Measurements from ENCODE around the gene TDRD9. TPM values are rescaled to one million over a fixed set of nuclear protein-coding genes. Genes with fewer than 3 reads are reported as not detected.

Gene TDRD9
- total RNA-seq, 5 donors from 2014 or later (not counting 1 experiment from before 2014, with no cell fraction given) = 0.43 to 1.3 (median 0.56) TPM

- H3K9me3 Mint-ChIP-seq = peaks cover 9 to 15% (median 10%) of the 10 kb centered on the region in 3 donors
- peaks cover 0 to 5% of the 10 kb centered on the region in 2 donors for H3K27me3 Mint-ChIP-seq
- Histone ChIP-seq H3K9me3 (no peaks in the 10 kb centered on the region), H3K27ac (ENCODE audit: low read length) (no peak overlapping the region), H3K36me3 (ENCODE audit: control insufficient read depth in 2 of 2, extremely low read depth in 1 of 2, insufficient read depth in 1 of 2, low read length in 1 of 2) (no peaks in the 10 kb centered on the region), H3K27me3 (replicated peaks in 1 of 2; ENCODE audit: control insufficient read depth in 2 of 2, extremely low read depth in 1 of 2, insufficient read depth in 2 of 2, low read length in 1 of 2) (peaks cover 0 to 8% of the 10 kb centered on the region in 2 experiments), H3K4me1 (ENCODE audit: control insufficient read depth in 1 of 2, extremely low read depth in 1 of 2, insufficient read depth in 2 of 2, low read length in 2 of 2) (peaks cover 0 to 16% of the 10 kb centered on the region in 2 experiments), H3K4me3 (ENCODE audit: control insufficient read depth in 1 of 2, extremely low read depth in 1 of 2, low read length in 1 of 2) (no peak overlapping the region)
- H3K36me3 Mint-ChIP-seq = peaks cover 3% of the 10 kb centered on the region
- no peak overlapping the region for H3K27ac Mint-ChIP-seq
- ATAC-seq (replicated peaks in 1 of 4) (no peak), DNase-seq (no peak)
- POLR2A ChIA-PET = no interaction called here
- peaks cover 12 to 24% (median 12%) of the 10 kb centered on the region in 3 donors for H3K4me1 Mint-ChIP-seq
- CTCF ChIA-PET = interaction anchor here in 1 of 2 donors (0.7 to 0.9 kb wide), 2 partner anchors 150 to 489 kb away, joined by 3 to 4 read pairs; no protein-coding TSS in a partner anchor
- no peak overlapping the region for H3K4me3 Mint-ChIP-seq
- WGBS (ENCODE audit: insufficient coverage) = no CpG with 5 or more reads among the region's 6 CpGs
Measured at GRCh38 chr14:104075530-104076151, 147.4 kb downstream of the TDRD9 start.

GRCh38 chr14:104076743-104077142 lies 148.5 kb downstream of the TDRD9 start:
- WGBS (ENCODE audit: insufficient coverage) = no CpG with 5 or more reads among the region's 5 CpGs
- Histone ChIP-seq H3K4me1 (ENCODE audit: control insufficient read depth in 1 of 2, extremely low read depth in 1 of 2, insufficient read depth in 2 of 2, low read length in 2 of 2) (peaks cover 0 to 16% of the 10 kb centered on the region in 2 experiments), H3K27ac (ENCODE audit: low read length) (no peak overlapping the region), H3K36me3 (ENCODE audit: control insufficient read depth in 2 of 2, extremely low read depth in 1 of 2, insufficient read depth in 1 of 2, low read length in 1 of 2) (no peaks in the 10 kb centered on the region), H3K27me3 (replicated peaks in 1 of 2; ENCODE audit: control insufficient read depth in 2 of 2, extremely low read depth in 1 of 2, insufficient read depth in 2 of 2, low read length in 1 of 2) (peaks cover 0 to 4% of the 10 kb centered on the region in 2 experiments), H3K4me3 (ENCODE audit: control insufficient read depth in 1 of 2, extremely low read depth in 1 of 2, low read length in 1 of 2) (no peak overlapping the region), H3K9me3 (no peaks in the 10 kb centered on the region)
- peak in 1 of 4 experiments; percentile 38 for ATAC-seq (replicated peaks in 1 of 4)
- peaks cover 12 to 24% (median 12%) of the 10 kb centered on the region in 3 donors for H3K4me1 Mint-ChIP-seq
- H3K9me3 Mint-ChIP-seq = peaks cover 9 to 15% (median 10%) of the 10 kb centered on the region in 3 donors
- no peak for DNase-seq
- peak overlapping the region in 1 of 3 donors; percentile 11 for H3K4me3 Mint-ChIP-seq
- H3K36me3 Mint-ChIP-seq = peaks cover 3% of the 10 kb centered on the region
- peaks cover 0 to 5% of the 10 kb centered on the region in 2 donors for H3K27me3 Mint-ChIP-seq
- CTCF ChIA-PET = interaction anchor here in 1 of 2 donors (2.3 kb wide), 1 partner anchor 488 kb away, joined by 19 read pairs; no protein-coding TSS in a partner anchor
- peak overlapping the region; percentile 71 to 87 for H3K27ac Mint-ChIP-seq
- POLR2A ChIA-PET = no interaction called here

GRCh38 chr14:104078031-104078455 lies 149.8 kb downstream of the TDRD9 start:
- H3K4me1 Mint-ChIP-seq = peaks cover 12 to 24% (median 12%) of the 10 kb centered on the region in 3 donors
- ChIA-PET POLR2A (interaction anchor here in 1 of 2 donors (0.7 kb wide), 1 partner anchor 983 kb away, joined by 7 read pairs; no protein-coding TSS in a partner anchor), CTCF (interaction anchor here (0.6 to 2.3 kb wide), 13 partner anchors 9 to 1982 kb away, joined by 3 to 19 read pairs (median 3); no protein-coding TSS in a partner anchor)
- Histone ChIP-seq H3K9me3 (no peaks in the 10 kb centered on the region), H3K36me3 (ENCODE audit: control insufficient read depth in 2 of 2, extremely low read depth in 1 of 2, insufficient read depth in 1 of 2, low read length in 1 of 2) (no peaks in the 10 kb centered on the region), H3K4me3 (ENCODE audit: control insufficient read depth in 1 of 2, extremely low read depth in 1 of 2, low read length in 1 of 2) (no peak overlapping the region), H3K27me3 (replicated peaks in 1 of 2; ENCODE audit: control insufficient read depth in 2 of 2, extremely low read depth in 1 of 2, insufficient read depth in 2 of 2, low read length in 1 of 2) (peaks cover 0 to 10% of the 10 kb centered on the region in 2 experiments), H3K27ac (ENCODE audit: low read length) (peak overlapping the region; percentile 53), H3K4me1 (ENCODE audit: control insufficient read depth in 1 of 2, extremely low read depth in 1 of 2, insufficient read depth in 2 of 2, low read length in 2 of 2) (peaks cover 0 to 16% of the 10 kb centered on the region in 2 experiments)
- WGBS (ENCODE audit: insufficient coverage) = 0% methylated on average over 5 of the region's 7 CpGs
- H3K36me3 Mint-ChIP-seq = peaks cover 3% of the 10 kb centered on the region
- peaks cover 7 to 8% of the 10 kb centered on the region in 2 donors for H3K27me3 Mint-ChIP-seq
- peak overlapping the region; percentile 50 to 53 for H3K27ac Mint-ChIP-seq
- H3K4me3 Mint-ChIP-seq = peak overlapping the region; percentile 2 to 25 (median 14)
- peak; percentile 62 to 91 (median 80) for DNase-seq
- peak; percentile 97 to 98 (median 97) for ATAC-seq (replicated peaks in 1 of 4)
- peaks cover 5 to 9% (median 8%) of the 10 kb centered on the region in 3 donors for H3K9me3 Mint-ChIP-seq

DNA sequence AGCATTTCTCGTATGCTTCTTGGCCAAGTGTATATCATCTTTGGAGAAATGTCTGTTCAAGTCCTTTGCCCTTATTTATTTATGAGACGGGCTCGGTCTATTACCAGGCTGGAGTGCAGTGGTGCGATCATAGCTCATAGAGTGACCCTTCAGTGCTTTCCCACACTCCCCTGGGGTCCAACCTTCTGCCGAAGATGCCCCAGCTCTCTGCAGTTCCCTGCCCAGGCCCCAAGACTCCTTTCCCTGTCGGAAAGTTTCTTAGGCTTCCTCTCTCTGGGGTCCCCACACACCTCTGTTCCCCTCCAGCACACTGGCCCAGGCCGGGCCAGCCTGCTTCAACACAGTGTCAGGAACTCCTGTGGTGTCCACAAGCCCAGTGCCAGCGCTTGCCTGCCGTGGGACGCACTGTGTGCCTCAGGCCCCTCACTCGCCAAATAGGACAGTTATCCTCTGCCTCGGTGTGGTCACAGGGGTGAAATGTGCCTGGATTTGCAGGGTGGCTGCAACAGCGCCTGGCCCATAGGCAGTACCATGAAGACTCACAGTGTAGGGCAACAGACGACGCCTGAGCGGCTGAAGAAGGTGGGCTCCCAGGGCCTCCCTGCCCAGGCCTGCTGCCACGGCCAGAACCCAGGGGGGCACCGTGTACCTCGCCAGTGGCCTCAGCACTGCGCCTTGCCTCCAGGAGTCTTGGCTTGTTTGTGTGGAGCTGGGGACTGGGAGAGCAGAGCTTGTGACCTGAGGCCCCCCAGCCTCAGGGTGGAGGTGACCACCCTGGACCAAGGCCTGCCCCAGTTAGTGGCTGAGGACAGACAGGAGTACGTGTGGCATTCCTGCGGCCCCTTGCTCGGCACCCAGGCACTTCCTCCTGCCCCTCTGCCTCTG lies 152.4 kb downstream of the TDRD9 start:
- H3K27me3 Mint-ChIP-seq = peaks cover 13 to 24% of the 10 kb centered on the region in 2 donors
- ATAC-seq (replicated peaks in 1 of 4) (no peak), DNase-seq (no peak)
- peaks cover 0 to 16% of the 10 kb centered on the region in 2 experiments for H3K4me1 ChIP-seq (ENCODE audit: control insufficient read depth in 1 of 2, extremely low read depth in 1 of 2, insufficient read depth in 2 of 2, low read length in 2 of 2)
- H3K9me3 ChIP-seq = no peaks in the 10 kb centered on the region
- CTCF ChIA-PET = no interaction called here
- H3K4me1 Mint-ChIP-seq = peaks cover 12 to 27% (median 14%) of the 10 kb centered on the region in 3 donors
- no peaks in the 10 kb centered on the region for H3K36me3 Mint-ChIP-seq
- no peak overlapping the region for H3K4me3 ChIP-seq (ENCODE audit: control insufficient read depth in 1 of 2, extremely low read depth in 1 of 2, low read length in 1 of 2)
- no peak overlapping the region for H3K27ac ChIP-seq (ENCODE audit: low read length)
- POLR2A ChIA-PET = no interaction called here
- H3K9me3 Mint-ChIP-seq = no peaks in the 10 kb centered on the region
- no peak overlapping the region for H3K4me3 Mint-ChIP-seq
- no peak overlapping the region for H3K27ac Mint-ChIP-seq
- no peaks in the 10 kb centered on the region for H3K36me3 ChIP-seq (ENCODE audit: control insufficient read depth in 2 of 2, extremely low read depth in 1 of 2, insufficient read depth in 1 of 2, low read length in 1 of 2)
- H3K27me3 ChIP-seq (replicated peaks in 1 of 2; ENCODE audit: control insufficient read depth in 2 of 2, extremely low read depth in 1 of 2, insufficient read depth in 2 of 2, low read length in 1 of 2) = peaks cover 0 to 23% of the 10 kb centered on the region in 2 experiments
- WGBS (ENCODE audit: insufficient coverage) = 94% methylated on average over 14 of the region's 23 CpGs

- H3K4me1 ChIP-seq (ENCODE audit: control insufficient read depth in 1 of 2, extremely low read depth in 1 of 2, insufficient read depth in 2 of 2, low read length in 2 of 2) = peaks cover 0 to 20% of the 10 kb centered on the region in 2 experiments
- no peak overlapping the region for H3K4me3 ChIP-seq (ENCODE audit: control insufficient read depth in 1 of 2, extremely low read depth in 1 of 2, low read length in 1 of 2)
- DNase-seq = no peak
- no peaks in the 10 kb centered on the region for H3K36me3 ChIP-seq (ENCODE audit: control insufficient read depth in 2 of 2, extremely low read depth in 1 of 2, insufficient read depth in 1 of 2, low read length in 1 of 2)
- Mint-ChIP-seq H3K4me1 (peaks cover 12 to 25% (median 14%) of the 10 kb centered on the region in 3 donors), H3K27me3 (peaks cover 13 to 25% of the 10 kb centered on the region in 2 donors), H3K4me3 (no peak overlapping the region), H3K27ac (no peak overlapping the region), H3K36me3 (no peaks in the 10 kb centered on the region), H3K9me3 (no peaks in the 10 kb centered on the region)
- WGBS (ENCODE audit: insufficient coverage) = 88% methylated on average over 16 of the region's 17 CpGs
- H3K9me3 ChIP-seq = no peaks in the 10 kb centered on the region
- CTCF ChIA-PET = no interaction called here
- no peak for ATAC-seq (replicated peaks in 1 of 4)
- H3K27me3 ChIP-seq (replicated peaks in 1 of 2; ENCODE audit: control insufficient read depth in 2 of 2, extremely low read depth in 1 of 2, insufficient read depth in 2 of 2, low read length in 1 of 2) = peaks cover 0 to 30% of the 10 kb centered on the region in 2 experiments
- no peak overlapping the region for H3K27ac ChIP-seq (ENCODE audit: low read length)
- POLR2A ChIA-PET = no interaction called here
Measured at GRCh38 chr14:104081261-104081835, 153.1 kb downstream of the TDRD9 start.

Data from T-cell (primary cell).